Neural progenitor cell (in vitro differentiated cells): Measurements from ENCODE around the gene MEF2D.

Source experiments
- CTCF ChIP-seq: fragments of 200-600 bp; sonication (generic); IDR thresholded peaks from 2 replicates; pipeline ENCODE4 v1.5.1; 2017; ENCODE audit warnings: antibody characterized with exemption, mild to moderate bottlenecking
- EZH2 ChIP-seq: fragments of 200-600 bp; sonication (generic); IDR thresholded peaks from 2 replicates; pipeline ENCODE4 v1.6.1; 2017; ENCODE audit warnings: antibody characterized with exemption, mild to moderate bottlenecking, moderate library complexity
- EZH2phosphoT487 ChIP-seq: fragments of 200-600 bp; sonication (generic); IDR thresholded peaks from 2 replicates; pipeline ENCODE4 v1.6.1; 2017; ENCODE audit warnings: antibody characterized with exemption

GRCh38 chr1:156461109-156461508 is 39.5 kb downstream of the MEF2D start:
- no peak for TF ChIP-seq CTCF
- TF ChIP-seq EZH2phosphoT487, result no peak
- TF ChIP-seq EZH2, result no peak
